COLO668 (cell line): Measurements from ENCODE around the gene CCNK.

Experiments
- DNase-seq: peaks from one replicate; lab custom pipeline; 2025; ENCODE audit not compliant: unreplicated experiment; lab: John Stamatoyannopoulos, UW

CCNK gene

DNA sequence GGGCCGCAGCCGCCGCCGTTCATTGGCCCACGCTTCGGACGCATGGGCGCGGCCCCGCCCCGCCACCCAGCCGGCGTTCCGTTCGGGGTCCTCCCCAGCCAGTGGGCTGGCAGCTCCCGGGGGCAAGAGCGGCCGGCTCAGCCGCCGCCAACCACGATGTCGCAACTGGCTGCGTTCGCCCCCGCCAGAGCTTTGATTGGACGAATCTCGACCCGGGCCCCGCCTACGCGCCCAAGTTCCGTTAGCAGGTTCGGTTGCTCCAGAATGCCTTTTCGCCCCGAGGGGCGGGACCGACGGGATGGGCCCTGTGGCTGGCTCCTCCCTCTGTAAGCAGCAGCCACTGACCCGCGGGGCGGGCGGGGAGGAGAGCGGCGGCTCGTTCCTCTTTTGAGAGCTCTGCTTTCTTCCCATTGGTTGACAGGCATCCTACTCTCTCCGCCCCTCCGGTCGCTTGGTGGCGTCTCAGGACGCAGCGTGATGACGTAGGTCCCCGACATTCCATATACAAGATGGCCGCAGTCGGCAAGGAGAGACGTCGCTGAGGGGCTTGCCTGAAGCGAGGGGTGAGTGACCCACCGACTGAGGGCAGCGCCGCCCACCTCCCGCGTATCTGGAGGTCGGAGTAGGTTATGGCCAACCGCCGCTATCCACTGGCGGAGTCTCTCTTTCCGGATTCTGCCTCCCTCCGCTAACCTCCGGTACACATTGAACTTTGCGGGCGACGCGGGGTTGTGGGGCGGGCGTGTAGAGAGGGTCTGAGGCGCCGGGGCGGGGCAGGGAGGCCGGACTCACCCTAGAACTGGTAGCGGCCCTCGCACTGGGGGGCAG, at the start of gene CCNK:
Gene CCNK (plus strand): TSS at position 493 of the 828 bp plus-strand sequence. CDS start 11,269 bp downstream, outside the sequence.
- DNase-seq, result peak; percentile 100

- no peak for DNase-seq
Measured at GRCh38 chr14:99431986-99432385, 49.2 kb upstream of the CCNK start.

GRCh38 chr14:99432485-99432884, 48.7 kb upstream of the CCNK start:
- no peak for DNase-seq

DNA sequence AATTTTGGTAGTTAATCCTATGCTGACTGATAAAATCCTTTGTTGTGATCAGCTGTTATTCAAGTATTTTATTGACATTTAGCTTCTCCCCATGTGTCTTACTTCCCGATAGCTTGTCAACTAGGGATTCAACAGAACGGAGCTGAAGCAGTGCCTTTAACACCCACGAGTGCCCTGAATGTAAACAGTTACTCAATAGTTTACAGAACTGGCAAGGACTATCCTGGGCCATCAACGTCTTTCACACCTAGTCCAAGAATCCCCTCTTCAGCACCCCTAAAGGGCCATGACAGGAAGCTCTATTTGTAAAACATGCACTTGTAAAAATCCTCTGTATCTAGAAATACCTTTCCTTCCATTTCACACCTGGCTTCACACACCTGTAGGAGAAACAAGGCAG, 45.9 kb upstream of the CCNK start:
- DNase-seq, result no peak

DNA sequence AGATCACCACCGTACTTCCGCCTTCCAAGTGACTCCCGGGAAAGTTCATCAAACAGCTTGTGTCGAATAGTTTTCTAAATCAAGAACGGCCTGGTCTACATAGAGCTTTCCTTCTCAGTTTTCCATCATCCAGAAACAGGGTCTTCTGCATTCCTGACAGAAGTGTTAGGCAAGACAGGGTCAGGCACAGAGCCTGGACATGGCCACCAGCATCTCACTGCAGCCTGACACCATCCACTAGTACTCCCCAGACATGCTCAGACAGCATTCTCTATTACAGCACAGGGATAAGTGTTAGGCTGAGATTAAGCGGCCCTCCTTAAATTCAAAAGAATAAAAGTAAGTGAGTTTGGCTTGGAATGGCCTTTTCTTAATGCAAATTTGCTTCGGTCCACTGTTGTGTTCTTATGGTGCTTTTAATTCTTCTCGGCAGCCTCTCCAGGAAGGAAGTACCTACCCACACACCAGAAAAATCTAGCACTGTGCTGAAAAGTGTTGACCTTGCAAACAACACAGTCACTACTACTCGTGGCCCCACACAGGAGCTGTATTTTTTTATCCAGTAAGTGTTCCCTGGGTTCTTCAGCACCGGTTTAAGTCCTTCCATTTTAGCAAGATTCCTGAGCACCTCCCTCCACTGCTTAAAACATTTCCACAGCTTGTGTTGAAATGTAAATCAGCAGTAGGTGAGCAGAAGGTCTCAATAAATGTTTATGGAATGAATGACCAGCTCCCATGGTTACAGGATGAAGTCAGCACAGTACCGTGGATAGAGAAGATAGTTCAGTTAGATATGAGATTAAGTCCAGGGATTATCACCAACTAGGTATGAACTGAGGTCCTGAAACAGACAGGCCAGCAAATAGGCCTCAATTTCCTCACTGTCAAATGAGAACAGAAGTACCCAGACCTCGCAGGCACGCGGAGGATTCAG, 44.7 kb upstream of the CCNK start:
- DNase-seq, result no peak

- no peak for DNase-seq
Measured at GRCh38 chr14:99437706-99438105, 43.5 kb upstream of the CCNK start.

DNA sequence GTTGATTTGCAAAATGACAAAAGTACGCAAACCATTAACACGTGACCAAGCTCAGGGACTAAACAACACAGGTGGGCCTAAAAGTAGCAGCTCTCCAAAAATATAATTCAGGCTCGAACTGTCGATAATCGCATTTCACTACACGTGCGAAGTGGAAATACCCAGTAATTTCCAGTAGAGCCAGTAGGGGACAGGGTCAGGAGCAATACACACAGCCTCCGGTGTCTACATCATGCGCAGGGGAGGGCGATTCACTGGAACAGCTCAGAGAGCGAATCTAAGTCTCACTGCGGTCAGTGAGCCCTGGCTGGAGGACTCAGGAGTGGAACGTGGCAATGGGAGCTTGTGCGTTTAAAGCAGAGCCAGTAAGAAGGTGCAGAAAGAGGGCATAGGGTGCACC, 40.9 kb upstream of the CCNK start:
- DNase-seq, result no peak

DNA sequence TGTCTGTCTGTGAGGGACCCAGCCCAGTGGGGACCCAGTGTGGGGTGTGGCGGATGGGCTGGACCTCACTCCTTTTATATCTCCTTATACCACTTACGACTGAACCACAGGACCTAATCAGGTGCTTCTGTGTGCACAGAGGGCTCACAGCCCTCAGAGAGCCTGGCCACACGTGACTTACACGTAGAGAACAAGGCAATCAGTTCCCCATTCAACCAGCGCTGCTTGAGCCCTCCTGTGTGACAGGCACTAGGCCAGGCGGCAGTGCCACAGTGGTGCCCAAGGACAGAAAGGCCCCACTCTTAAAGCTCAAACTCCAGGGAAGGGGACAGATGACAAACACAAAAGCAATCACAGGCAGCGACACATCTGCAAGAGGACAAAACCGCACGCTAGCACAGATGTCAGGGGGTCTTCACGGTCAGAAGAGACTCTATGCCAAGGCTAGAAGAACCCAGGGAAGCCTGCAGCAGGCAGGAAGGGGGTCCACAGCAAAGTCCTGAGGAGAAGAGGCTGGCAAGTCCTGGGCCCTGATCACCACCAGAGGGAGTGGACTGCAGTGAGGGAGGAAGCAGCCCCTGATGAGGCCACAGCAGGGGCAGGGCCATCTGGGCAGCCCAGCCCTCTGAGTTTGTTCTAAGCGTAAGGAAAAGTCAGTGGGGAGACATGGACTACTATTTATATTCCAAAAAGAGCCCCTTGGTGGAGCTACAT, 39.9 kb upstream of the CCNK start:
- no peak for DNase-seq

GRCh38 chr14:99441918-99442317, 39.3 kb upstream of the CCNK start:
- DNase-seq, result no peak

DNA sequence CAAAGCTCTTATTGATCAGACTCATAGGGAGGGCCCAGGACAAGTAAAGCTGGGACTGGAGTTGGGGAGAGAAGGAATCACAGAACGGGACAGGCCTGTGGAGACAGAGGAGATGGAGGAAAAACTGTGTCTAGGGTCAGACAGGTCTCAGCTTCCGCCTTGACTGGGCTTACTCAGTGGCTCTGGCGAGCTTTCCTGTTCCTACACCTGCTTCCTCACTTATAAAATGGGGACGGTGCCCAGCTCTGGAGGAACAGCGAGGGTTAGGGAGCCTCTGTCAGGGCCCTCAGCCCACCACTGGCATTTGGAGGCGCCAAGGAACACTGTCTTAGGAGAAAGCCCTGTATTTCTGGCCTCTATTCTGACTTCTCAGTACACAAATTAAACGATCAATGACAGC, 35.3 kb upstream of the CCNK start:
- no peak for DNase-seq

GRCh38 chr14:99447739-99448138, 33.5 kb upstream of the CCNK start:
- no peak for DNase-seq

GRCh38 chr14:99450266-99450665, 30.9 kb upstream of the CCNK start:
- DNase-seq, result no peak

DNA sequence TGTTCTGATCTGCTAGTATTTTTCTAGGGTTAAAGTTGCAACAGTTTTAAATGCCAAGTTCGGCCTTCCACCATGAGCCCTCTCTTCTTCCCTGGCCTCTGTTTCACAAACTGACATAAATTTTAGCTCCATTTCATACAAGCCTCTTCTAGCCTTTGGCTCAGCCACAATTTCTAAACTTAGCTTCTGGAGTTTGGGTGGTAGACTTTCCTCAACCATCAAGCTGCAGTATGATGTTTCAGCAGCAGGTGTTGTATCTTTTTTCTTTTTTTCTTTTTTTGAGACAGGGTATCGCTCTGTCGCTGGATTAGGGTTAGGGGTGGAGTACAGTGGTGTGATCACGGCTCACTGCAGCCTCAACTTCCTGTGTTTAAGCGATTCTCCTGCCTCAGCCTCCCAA, 30.0 kb upstream of the CCNK start:
- no peak for DNase-seq

DNA sequence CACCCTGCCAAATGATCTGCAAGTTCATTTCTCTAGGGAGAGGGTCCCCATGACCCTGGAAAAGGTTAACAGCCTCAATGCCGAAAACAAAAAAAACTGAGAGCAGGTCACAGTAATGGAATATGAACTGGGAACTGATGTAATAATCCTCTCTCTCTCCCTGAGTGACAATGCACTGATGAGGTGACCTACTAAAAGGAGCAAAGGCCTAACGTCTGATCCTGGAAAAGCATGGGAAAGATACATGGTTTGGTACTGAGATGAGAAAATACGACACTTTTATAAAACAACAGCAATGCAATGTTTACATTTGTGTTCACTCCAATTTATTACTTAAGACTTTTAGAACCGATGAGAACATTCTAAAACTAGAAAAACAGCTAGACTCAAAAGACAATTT, 28.2 kb upstream of the CCNK start:
- no peak for DNase-seq

DNA sequence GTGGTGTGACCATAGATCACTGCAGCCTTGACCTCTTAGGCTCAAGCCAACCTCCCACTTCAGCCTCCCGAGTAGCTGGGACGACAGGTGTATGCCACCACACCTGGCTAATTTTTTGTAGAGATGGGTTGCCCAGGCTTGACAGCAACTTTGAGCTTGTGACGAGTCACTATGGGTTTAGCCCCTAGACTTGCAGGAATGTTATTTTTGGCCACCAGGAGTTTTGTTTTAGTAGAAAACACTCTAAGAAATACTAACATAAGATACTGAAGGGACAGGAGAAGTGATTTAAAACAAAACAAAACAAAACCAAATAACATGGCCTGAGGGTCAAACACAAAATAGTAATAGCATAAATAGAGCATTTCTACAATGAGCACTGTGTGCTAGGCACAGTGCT, 27.0 kb upstream of the CCNK start:
- DNase-seq, result no peak

DNA sequence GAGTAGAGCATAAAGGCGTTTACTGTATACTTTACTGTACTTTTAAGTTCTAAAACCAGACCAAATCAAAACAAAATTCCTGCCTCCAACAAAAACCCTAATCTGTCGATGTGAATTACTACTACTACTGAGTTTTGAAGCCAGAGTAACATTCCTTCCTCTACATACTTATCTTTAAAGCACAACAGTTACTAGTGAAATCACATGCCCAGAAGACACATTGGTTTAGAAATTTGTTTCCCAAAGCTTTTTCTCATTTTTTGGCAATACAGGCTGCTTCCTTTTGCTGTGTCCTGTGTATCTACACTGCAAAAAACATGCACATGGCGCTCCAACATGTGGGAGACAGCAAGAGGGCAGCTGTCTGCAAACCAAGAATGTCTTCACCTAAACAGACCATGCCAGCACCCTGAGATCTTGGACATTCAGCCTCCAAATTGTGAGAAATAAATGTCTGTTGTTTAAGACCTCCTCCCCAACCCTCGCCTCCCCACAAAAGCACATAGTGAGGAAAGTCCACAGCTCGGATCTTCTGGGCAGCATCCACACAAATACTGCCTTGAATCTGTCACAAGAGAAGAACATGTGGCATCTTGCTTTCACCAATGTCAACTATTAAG, 21.6 kb upstream of the CCNK start:
- no peak for DNase-seq

DNA sequence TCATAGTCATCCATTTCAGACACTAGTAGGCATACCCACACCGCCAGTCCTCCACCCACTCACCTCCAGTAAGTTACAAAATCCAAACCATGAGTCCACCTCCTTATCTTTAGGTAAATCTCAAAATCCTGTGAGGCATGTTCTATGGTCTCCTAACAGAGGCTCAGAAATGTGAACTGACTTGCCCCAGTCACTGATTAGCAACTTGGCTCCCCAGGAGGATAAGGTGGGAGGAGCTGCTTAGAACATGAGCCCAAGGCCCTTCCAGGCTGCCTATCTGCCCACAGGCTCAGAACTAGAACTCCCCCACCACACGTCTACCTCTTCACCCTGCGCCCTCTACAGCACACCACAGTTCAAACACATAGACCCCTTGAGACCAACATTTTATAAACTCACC, 20.4 kb upstream of the CCNK start:
- no peak for DNase-seq

- DNase-seq, result no peak
Measured at GRCh38 chr14:99461411-99462085, 19.7 kb upstream of the CCNK start.

DNA sequence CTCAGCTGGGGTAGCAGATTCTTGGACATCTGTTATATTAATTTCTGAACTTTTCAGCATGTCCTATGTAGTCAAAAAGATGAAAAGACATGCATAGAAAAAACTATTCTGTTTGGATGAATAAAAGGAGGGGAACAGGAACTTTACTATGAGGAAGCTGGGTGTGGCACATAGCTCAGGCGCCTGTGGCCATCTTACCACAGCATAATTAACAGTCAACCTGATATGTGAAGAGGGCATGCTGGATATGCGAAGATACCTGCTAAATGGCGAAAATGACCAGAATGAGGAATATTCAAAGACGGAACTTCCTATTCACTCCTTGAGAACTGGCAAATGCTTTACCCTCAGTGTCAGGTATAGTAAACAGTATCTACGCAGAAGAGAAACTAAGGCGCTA, 19.0 kb upstream of the CCNK start:
- DNase-seq, result no peak

GRCh38 chr14:99463974-99464373, 17.2 kb upstream of the CCNK start:
- no peak for DNase-seq
